GM21515 (cell line): ENCODE data around the gene PI4K2A.

Experiments
- ATAC-seq: cut with Tn5 transposase; IDR thresholded peaks from one replicate; pipeline ENCODE4 v1.9.1; 2021; ENCODE audit not compliant: unreplicated experiment

The PI4K2A gene

DNA sequence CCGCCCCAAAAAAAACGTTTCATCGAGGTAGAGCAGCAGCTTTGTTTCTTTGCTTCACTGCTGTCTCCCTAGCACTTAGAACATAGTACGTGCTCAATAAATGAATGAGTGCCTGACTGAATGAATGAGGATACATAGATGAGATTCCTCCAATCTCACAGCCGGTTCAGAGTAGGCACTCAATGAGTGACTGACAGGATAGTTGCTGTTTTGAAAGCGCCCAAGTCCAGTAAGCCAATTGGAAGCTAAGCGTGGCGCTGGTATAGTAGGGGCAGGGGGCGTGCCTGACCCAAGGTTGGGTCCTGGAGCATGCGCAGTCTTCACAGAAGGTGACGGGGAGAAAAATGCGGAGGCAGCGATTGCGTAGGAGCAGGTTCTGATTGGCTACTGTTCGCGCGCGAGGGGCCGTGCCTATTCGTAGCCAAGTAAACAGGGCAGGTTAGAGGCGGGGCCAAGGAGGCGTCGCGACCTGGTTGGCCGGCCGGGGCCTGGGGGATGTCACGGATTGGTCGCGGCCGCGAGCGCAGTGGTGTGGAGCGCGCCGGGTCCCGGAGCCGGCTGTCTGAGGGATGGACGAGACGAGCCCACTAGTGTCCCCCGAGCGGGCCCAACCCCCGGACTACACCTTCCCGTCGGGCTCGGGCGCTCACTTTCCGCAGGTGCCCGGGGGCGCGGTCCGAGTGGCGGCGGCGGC, at the start of gene PI4K2A:
TSS of gene PI4K2A (plus strand) at position 498 of the 694 bp plus-strand sequence. CDS start at position 570, 72 bp downstream.
- ATAC-seq, result peak; percentile 97

DNA sequence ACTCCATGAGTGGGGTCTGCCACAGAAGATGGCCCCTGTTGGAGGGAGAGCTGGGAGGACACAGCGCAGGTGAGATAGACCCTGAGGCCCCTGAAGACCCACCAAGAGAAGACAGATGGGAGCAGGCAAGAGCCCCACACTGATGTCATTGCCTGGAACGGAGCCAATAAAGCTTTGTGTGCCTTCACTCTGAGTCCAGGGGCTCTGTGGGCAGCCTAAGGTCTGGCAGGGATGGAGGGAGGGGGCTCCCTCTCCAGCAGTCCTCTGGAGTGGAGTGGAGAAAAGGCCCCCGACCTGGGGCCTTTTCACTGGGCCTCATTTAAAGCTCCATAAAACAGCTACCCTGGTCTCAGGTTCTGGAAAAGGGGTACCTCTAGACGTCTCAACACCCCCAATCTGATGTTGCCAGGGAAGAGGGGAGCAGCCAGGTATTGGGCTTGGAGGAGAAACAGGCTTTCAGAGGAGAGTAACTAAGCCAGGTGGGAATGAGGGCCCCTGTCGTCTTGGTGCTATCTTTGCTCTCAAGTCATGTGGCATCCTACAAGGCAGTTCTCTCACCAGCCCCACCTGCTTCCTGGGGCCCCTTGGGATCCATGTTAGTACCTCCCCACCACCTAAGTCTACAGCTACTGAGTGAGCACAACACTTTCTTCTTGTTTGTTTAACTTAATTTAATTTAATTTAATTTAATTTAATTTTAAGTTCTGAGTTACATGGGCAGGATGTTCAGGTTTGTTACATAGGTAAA, 49.5 kb upstream of the PI4K2A start:
- no peak for ATAC-seq

DNA sequence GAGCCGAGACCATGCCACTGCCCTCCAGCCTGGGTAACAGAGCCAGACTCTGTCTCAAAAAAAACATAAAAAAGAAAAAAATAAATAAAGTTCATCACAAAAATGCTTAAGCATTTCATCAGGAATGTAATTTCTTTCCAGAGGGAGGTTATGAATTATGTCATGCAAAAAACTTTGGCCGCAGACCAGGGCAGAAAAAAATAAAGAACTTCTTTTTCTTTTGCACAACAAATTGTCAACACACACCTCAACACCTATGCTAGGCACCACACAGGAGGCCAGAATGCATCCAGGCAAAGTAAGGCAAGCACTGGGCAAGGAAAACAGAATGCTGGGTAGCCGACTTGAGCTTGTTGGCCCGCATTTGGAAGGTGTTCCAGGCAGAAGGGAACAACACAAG, 47.0 kb upstream of the PI4K2A start:
- no peak for ATAC-seq

DNA sequence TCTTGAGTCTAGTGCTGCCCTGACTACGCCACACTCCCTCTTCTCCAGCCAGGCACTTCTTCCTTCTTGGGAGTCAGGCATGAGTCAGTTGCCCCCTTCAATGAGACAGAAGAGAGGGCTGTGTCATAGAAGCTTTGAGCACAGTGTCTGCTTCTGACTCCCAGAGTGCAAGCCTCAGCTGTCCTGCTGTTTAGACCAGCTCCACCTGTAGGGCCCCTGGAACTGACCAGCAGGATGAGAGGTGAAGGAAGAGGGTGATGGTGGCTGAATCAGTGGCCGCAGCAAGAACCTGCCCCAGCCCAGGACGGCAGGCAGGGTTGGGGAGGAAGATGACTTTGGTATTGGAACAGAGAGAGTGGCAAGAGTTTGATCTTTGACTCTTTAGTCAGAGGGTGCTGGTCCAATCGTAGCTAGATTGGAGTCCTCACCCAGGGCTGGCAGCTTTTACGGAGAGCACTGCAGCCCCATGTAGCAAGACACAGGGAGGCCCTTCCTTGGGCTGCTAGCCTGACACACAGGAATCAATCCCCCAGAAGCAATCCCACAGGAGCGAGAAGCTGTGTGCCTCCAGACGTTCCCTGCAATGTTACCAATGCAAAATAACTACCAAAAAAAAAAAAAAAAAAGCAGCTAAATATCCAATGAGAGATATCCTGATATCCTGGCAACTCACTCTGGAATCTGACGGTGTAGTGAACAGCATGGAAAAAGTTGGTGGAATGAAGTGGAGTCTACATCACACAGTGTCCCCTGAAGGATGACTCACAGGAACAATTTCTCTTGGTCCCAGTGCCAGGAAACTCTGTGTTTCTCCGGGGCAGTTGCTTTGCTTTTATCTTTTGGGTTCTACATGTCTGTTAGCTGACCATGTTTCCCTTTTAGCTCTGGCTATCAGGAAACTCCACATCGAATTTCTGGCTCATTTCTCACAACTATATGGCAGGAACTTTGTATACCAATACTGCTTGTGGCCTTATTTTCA, 44.1 kb upstream of the PI4K2A start:
- ATAC-seq, result no peak

DNA sequence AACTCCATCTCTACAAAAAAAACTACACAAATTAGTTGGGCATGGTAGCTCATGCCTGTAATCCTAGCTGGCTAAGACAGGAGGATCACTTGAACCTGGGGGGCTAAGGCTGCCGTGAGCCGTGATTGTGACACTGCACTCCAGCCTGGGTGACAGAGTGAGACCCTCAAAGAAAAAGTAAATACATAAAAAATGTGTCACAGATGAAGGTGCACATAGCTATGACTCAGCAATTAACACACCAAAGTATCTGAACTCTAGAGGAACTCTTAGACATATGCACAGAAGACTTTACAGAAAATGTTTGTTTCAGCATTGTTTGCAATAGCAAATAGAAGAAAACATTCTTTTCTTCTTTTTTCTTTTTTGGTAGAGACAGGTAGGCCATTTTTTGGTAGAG, 42.7 kb upstream of the PI4K2A start:
- ATAC-seq, result no peak

DNA sequence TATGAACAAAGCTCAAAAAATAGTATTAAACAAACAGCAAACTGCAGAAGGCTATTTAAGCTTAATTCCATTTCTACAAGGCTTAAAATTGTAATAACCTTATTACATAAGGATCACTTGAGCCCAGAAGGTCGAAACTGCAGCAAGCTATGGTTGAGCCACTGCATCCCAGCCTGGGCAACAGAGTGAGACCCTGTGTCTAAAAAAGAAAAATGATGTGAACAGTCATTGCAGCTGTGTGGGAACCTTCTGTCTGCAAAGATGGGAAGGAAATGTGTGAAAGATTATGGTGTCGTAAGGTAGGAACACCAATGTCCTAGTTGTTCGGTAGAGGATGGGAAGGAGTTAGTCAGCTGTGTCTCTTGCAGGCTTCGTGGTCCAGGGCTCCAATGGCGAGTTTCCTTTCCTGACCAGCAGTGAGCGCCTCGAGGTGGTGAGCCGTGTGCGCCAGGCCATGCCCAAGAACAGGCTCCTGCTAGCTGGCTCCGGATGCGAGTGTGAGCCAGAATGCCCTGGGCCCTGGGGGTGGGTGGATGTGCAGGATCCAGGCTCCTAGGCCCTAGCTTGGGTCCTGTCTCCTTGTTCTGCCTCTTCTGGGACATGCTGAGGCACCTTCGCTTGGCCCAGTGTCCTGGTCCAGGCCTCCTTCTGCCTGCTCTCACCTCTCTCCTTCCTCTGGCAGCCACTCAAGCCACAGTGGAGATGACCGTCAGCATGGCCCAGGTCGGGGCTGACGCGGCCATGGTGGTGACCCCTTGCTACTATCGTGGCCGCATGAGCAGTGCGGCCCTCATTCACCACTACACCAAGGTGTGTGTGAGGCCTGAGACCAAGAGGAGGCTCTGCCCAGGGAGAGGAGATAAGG, 41.8 kb upstream of the PI4K2A start:
- ATAC-seq, result no peak

DNA sequence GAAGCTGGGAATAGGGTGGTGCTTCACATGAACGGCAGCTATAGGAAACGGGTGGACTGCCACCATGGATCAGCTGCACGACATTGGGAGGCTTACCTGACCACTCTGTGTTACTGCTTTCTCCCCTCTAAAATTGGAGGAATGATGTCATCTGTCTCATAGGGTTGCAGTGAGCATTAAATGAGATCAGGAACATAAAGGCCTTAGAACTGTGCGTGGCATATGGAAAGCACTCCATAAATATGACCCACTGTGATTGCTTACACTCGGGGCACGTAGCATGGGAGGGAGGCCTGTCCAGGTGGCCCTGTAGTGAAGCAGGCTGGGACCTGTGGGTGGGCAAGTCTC, 41.2 kb upstream of the PI4K2A start:
- ATAC-seq, result no peak

DNA sequence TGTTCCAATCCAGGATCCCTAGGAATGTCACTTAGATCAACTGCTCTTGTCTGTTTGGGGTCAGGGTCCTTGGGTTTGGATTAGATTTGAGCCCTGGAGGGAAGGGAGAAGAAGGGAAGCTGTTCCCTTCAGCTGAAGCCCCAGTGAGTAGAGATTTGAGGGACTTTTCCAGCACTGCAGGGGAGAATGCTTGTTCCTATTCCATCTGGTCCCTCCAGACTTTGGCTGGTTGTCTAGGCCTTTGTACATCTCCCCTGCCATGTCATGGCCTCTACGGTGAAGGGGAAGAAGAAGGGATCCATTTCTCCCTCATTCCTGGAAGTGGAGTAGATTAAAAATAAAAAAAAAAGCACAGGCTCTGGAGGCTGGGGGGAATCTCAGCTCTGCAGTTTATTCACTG, 39.9 kb upstream of the PI4K2A start:
- no peak for ATAC-seq

DNA sequence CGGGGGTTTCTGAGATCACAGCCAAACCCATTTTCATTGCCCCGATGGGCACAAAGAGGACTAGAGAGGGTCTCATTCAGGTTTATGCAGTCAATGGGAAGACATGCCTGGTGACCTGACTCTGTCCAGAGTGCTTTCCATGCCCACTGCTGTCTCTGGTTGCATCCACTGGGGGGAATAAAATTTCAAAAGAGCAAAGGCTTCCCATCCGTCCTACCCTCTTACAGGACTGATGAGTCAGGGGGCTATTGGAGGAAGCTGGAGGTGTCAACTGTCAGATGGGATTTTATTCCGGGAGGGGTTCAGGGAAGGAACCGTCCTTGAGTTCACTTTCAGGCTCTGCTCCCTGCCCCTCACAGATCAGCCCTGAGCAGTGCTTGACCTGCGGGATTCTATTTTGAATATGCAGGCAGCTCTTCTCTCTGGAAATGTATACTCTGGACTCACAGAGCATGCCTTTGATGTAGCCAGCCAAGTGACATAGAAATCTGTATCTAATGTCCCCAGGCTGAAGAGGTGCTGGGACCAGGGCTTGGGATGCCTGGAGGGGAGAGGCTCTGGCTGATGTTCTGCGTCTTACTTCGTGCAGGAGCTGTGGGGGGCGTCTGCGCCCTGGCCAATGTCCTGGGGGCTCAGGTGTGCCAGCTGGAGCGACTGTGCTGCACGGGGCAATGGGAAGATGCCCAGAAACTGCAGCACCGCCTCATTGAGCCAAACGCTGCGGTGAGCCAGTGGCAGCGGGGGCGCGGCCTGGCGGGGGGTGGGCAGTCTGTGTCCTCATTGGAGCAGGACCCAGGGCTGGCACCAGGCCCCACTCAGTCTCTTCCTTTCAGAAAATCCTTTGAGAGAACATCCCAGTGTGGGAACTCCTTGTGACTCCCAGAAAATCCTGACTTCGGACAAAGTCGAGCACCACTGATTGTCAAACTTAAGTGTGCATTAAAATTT, 38.9 kb upstream of the PI4K2A start:
- no peak for ATAC-seq

DNA sequence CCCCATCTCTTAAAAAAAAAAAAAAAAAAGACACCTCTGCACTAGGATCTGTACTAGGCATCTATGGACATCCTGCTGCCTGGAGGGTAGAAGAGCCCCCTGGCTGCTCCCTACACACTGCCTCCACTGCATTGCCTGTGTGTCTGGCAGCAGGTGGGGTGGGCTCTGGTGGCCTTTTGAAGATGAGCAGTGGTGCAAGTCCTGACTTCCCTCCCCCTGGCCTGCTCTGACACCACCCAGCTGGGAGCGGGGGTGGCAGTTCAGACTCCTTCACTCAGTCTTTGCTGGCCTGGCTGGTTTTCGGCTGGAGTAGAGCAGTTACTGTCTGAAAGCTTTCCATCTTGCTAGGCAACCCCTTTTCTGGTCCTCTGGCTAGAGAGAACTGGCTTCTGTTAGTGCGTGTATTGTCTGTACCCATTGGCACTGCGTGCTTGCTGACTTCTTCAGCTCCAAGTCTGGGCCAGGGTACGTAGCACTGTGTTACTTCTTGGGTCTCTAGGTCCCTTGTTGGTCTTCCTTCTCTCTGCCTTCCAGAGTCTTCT, 33.3 kb upstream of the PI4K2A start:
- no peak for ATAC-seq

DNA sequence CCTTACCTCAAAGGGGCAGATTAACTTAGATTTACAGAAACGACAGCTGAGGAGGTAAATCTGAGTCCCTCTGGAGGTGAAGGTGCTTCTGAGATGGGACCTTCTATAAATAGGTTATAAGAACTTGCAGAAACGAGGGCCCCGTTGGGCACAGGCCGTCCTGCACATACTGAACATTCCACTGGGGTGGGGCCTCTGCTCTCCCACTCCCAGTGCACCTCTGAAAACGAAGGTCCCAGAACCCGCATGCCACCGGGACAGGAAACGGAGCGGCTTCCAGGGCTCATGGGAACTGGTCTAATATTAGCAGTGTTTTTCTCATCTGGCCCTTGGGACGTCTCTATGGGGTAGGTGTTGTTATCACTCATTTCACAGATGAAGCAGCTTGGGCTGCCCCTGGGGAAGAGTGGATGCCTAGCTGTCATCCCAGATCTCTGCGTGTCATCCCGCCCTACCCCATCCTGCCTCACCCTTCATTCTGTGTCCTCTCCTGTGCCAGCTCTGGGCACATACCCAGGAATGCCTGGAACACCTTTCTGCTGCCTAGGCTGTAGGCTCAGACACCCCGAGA, 31.4 kb upstream of the PI4K2A start:
- ATAC-seq, result no peak

DNA sequence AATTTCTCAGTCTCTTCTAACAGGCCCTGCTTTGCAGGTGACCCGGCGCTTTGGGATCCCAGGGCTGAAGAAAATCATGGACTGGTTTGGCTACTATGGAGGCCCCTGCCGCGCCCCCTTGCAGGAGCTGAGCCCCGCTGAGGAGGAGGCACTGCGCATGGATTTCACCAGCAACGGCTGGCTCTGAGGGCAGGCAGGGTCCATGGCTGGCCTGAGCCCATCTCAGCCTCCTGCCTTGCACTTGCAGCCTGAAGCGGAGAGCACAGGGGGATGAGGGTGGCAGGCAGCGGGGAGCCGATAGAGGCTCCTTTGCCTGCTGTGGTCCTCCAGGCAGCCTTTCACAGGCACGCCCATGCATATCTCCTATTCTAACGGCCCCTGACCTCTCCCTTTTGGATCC, 29.0 kb upstream of the PI4K2A start:
- no peak for ATAC-seq

DNA sequence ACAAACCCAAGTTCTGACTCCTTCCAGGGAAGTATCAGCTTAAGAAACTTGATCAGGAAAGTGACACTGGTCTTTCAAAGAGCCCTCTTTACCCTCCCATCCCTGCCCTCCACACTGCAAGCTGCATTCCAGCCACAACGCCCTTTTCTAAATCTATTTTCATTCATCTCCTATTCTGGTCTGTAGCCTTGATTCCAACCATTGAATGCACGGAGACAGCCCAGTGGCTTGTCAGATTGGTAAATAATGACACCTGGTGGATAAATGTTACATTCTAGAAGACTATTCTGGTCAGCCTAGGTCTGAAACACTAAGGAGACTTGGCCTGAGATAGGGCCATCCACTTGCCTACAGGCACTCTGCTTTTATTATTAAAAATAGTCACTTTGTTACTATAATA, 28.1 kb upstream of the PI4K2A start:
- no peak for ATAC-seq

DNA sequence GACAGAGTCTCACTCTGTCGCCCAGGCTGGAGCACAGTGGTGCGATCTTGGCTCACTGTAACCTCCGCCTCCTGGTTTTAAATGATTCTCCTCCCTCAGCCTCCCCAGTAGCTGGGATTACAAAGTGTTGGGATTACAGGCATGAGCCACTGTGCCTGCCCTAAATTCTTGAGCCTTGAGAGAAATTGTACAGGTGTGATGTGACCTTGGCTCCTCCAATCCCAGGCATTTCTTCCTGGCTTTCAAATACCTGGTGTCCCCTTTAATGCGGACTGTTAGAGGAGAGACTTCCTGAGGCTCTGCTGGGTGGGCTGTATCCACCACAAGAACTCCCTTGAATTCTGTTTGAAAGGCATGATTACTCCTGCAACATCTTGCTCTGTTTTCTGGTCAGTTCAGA, 22.2 kb upstream of the PI4K2A start:
- no peak for ATAC-seq

DNA sequence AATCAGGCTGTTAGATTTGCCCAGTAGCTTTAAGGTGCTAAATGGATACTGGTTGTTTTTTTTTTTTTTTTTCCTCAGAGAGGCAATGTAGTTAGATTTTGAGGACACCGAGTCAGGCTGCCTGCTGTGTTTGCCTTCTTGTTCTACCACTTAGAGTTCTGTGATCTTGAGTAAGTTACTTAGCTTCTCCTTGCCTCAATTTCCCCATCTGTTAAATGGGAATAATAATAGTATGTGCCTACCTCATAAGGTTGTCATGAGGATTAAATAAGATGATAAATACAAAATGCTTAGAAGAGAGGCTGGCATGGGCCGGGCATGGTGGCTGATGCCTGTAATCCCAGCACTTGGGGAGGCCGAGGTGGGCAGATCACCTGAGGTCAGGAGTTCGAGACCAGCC, 21.7 kb upstream of the PI4K2A start:
- ATAC-seq, result no peak

DNA sequence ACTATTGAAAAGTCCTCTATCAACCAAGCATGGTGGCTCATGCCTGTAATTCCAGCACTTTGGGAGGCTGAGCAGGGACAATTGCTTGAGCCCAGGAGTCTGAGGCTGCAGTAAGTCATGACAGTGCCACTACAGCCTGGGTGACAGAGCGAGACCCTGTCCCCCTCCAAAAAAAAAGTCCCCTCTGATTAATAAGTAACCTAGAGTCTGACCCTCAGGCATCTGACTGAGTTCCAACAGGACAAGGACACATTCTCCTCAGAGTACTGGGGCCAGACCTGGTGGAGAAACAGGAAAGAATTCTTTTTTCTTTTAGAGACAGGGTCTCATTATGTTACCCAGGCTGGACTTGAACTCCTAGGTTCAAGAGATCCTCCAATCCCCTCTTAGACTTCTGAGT, 17.2 kb upstream of the PI4K2A start:
- no peak for ATAC-seq

DNA sequence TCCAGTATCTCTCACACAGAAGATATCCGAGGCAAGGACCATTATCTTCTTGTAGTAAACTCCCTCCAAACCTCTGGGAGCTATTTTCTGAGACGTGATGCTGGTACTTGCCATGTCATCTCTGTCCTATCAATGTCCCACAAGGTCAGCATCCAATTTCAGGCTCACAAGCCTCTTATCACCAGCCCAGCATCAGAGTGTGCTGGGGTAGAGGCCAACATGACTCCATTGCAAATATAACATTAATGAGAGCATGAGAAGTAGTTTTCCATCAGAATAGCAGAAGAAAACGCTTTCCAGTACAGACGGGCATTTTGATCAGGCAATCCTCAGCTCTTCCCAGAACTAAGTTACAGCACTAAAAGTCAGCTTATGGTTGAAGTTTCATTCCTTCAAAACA, 12.7 kb upstream of the PI4K2A start:
- ATAC-seq, result no peak

DNA sequence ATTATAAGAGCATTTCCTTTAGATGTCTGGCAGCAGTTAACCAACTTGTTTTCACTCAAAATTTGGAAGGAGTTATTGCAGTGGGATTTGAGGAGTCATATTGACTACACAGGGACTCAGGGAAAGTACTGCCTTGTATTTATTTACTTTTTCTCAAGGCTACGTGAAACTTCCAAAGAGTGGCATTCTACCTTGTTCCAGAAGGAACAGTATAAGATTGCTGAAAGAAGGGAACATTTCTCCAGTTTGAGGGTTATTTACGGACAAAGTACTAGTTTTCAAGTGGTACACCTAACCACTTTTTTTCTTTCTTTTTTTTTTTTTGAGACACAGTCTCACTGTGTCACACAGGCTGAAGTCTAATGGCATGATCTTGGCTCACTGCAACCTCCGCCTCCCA, 12.2 kb upstream of the PI4K2A start:
- no peak for ATAC-seq

DNA sequence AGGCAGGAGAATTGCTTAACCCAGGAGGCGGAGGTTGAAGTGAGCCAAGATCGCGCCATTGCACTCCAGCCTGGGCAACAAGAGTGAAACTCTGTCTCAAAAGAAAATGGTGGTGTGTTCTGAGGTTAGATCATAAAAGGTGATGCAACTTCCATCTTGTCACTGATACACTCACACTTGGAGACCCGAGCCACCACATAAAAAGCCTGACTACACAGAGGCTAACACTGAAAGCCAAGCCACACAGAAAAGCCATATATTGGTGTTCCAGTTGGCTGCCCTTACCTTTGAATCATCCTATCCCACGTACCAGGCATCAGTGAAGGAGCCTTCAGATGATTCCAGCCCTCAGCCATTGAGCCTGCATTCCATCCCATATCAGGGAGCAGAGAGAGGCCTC, 11.2 kb upstream of the PI4K2A start:
- no peak for ATAC-seq
